ENCODE measurements around the gene INTS11. TPM values are rescaled to one million over a fixed set of nuclear protein-coding genes. Genes with fewer than 3 reads are reported as not detected.

Gene INTS11
- total RNA-seq, 1 experiment from 2014 or later = 189 TPM

DNA sequence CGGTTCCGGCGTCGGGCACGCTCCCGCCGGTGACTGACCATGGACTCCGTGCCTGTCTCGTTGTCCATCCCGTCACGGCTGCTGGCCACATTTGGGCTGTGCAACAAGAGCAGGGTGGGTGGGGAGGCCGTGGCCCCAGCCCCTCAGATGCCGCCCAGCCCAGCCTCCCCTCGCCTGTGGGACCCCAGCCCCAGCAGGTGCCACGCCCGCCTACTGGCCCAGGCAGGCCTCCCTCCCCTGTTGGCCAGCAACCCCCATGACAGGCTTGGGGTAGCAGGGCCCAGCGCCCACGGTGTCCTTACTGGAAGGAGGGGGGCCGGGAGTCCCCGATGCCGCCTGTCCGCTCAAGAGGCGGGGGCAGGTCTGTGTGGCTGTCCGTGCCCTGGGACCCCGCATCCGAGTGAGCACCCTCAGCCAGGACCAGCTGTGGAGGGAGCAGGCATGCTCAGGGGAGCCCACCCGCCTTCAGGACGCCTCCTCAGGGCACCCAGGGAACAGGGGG, 17.7 kb upstream of the INTS11 start:
- Histone ChIP-seq H3K27me3 (ENCODE audit: control insufficient read depth, insufficient read depth, low read length) (no peaks in the 10 kb centered on the region), H3K4me3 (ENCODE audit: insufficient read depth, low read depth, low read length) (no peak overlapping the region), H3K36me3 (replicated peaks; ENCODE audit: control insufficient read depth, insufficient read depth, low read length) (peaks cover 9% of the 10 kb centered on the region)
- DNase-seq = no peak

GRCh38 chr1:1341549-1342021, 17.1 kb upstream of the INTS11 start:
- Histone ChIP-seq H3K27me3 (ENCODE audit: control insufficient read depth, insufficient read depth, low read length) (no peaks in the 10 kb centered on the region), H3K36me3 (replicated peaks; ENCODE audit: control insufficient read depth, insufficient read depth, low read length) (peaks cover 9% of the 10 kb centered on the region), H3K4me3 (ENCODE audit: insufficient read depth, low read depth, low read length) (no peak overlapping the region)
- DNase-seq = no peak

DNA sequence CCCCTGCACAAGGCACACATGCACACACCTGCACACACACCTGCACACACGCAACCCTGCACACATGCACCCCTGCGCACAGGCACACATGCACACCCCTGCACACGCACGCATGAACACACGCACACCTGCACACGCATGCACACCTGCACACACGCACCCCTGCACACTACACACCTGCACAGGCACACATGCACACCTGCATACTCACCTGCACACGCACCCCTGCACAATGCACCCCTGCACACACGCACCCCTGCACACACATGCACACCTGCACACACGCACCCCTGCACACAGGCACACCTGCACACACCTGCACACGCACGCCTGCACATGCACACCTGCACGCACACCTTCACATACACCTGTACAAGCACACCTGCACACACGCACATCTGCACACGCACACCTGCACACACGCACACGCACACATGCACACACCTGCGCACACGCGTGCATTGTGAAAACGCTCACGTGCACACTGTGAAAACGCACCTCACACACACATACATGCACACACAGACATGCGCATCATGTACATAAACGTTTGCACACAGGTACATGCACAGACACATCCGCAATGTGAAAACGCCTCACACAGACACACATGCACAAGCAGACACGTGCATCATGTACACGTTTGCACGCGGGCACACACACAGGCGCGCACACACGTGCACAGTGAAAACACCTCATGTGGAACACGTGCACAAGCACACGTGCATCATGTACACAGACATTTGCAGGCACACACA, 16.5 kb upstream of the INTS11 start:
- Histone ChIP-seq H3K27me3 (ENCODE audit: control insufficient read depth, insufficient read depth, low read length) (no peaks in the 10 kb centered on the region), H3K36me3 (replicated peaks; ENCODE audit: control insufficient read depth, insufficient read depth, low read length) (peaks cover 9% of the 10 kb centered on the region), H3K4me3 (ENCODE audit: insufficient read depth, low read depth, low read length) (no peak overlapping the region)
- DNase-seq = no peak

- H3K36me3 ChIP-seq (replicated peaks; ENCODE audit: control insufficient read depth, insufficient read depth, low read length) = peaks cover 9% of the 10 kb centered on the region
- H3K27me3 ChIP-seq (ENCODE audit: control insufficient read depth, insufficient read depth, low read length) = no peaks in the 10 kb centered on the region
- no peak overlapping the region for H3K4me3 ChIP-seq (ENCODE audit: insufficient read depth, low read depth, low read length)
- DNase-seq = no peak
Observed at GRCh38 chr1:1340185-1340584, 15.7 kb upstream of the INTS11 start.

GRCh38 chr1:1338278-1338677, 13.8 kb upstream of the INTS11 start:
- no peak overlapping the region for H3K4me3 ChIP-seq (ENCODE audit: insufficient read depth, low read depth, low read length)
- H3K27me3 ChIP-seq (ENCODE audit: control insufficient read depth, insufficient read depth, low read length) = no peaks in the 10 kb centered on the region
- DNase-seq = no peak
- H3K36me3 ChIP-seq (replicated peaks; ENCODE audit: control insufficient read depth, insufficient read depth, low read length) = peaks cover 9% of the 10 kb centered on the region

DNA sequence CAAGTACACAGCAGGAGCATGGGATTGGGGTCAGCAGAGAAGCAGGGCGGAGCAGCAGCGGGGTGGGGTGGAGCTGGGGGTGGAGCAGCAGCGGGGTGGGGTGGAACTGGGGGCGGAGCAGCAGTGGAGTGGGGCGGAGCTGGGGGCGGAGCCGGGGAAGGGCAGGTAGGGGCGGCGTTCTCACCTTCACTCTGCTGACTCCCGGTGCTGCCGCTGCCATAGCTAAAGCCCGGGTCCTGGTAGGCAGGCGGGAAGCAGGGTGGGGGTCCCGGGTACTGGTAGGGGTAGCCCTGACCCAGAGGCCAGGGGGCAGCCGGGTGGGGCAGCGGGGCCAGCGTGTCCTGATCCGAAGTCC, 13.3 kb upstream of the INTS11 start:
- peak; percentile 100 for DNase-seq
- Histone ChIP-seq H3K27me3 (ENCODE audit: control insufficient read depth, insufficient read depth, low read length) (no peaks in the 10 kb centered on the region), H3K36me3 (replicated peaks; ENCODE audit: control insufficient read depth, insufficient read depth, low read length) (peaks cover 9% of the 10 kb centered on the region), H3K4me3 (ENCODE audit: insufficient read depth, low read depth, low read length) (no peak overlapping the region)

DNA sequence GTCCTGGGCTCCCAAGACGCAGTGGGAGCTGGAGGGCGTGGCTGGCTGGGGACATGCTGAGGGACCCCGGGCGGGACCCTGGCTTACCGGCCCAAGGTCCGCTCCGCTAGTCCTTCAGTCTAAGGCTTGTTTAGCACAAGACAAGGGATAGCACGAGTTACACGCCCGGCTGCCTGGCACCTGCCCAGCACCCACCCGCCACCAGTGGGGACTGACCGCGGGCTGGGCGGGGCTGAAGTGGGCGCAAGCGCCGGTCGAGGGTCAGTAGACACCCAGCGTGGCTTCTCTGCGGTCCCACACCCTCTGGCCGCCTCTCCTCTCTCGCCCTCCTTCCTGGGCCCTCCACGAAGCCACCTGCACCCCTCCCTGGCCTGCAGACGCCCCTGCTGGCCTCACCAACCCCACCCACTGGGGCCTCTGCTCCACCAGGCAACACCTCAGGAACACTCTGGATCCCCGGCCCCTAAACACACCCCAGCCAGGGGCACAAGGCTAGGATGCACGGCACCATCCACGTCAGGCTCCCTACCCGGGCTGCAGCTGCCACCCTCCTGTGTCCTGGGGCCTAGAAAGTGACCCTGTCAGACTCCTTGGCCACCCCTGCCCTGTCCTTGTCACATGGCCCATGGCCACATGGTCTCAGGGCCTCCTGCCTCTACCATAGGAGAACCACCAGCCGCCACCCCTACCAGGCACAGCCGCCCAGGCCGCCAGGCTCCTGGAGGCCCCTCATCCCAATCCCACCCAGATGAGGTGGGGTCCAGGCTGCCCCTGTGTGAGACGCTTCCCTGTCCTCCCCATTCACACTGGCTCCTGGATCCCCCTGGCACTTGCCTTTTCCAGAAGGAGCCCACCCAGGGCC, 12.7 kb upstream of the INTS11 start:
- peaks cover 9% of the 10 kb centered on the region for H3K36me3 ChIP-seq (replicated peaks; ENCODE audit: control insufficient read depth, insufficient read depth, low read length)
- no peak for DNase-seq
- H3K27me3 ChIP-seq (ENCODE audit: control insufficient read depth, insufficient read depth, low read length) = no peaks in the 10 kb centered on the region

GRCh38 chr1:1336446-1336845, 12.0 kb upstream of the INTS11 start:
- DNase-seq = no peak

More for the DNA sequence above, 12.7 kb upstream of the INTS11 start:
- H3K4me3 ChIP-seq (ENCODE audit: insufficient read depth, low read depth, low read length) = no peak overlapping the region

GRCh38 chr1:1335792-1336248, 11.4 kb upstream of the INTS11 start:
- Histone ChIP-seq H3K4me3 (ENCODE audit: insufficient read depth, low read depth, low read length) (no peak overlapping the region), H3K27me3 (ENCODE audit: control insufficient read depth, insufficient read depth, low read length) (no peaks in the 10 kb centered on the region)
- DNase-seq = peak; percentile 60

More at GRCh38 chr1:1336446-1336845, 12.0 kb upstream of the INTS11 start:
- H3K4me3 ChIP-seq (ENCODE audit: insufficient read depth, low read depth, low read length) = no peak overlapping the region
- H3K27me3 ChIP-seq (ENCODE audit: control insufficient read depth, insufficient read depth, low read length) = no peaks in the 10 kb centered on the region
- peaks cover 8% of the 10 kb centered on the region for H3K36me3 ChIP-seq (replicated peaks; ENCODE audit: control insufficient read depth, insufficient read depth, low read length)

DNA sequence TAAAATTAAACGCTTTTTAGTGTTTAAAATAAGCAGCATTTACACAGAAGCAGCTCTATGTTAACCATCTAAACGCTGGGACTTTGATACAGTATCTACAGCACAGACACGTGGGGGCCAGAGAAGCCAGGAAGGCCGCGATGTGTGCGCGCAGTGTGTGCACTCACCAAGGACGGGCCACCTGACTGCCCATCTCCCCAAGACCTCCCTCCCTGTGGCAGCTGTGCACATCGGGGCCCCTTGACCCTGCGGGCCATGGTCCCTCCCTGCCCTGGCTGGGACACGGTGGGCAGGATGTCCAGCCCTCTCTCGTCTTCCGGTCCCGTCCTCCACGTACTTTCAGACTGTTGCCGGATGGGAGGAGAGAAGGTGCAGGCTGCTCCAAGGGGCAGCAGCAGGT, 10.8 kb upstream of the INTS11 start:
- Histone ChIP-seq H3K27me3 (ENCODE audit: control insufficient read depth, insufficient read depth, low read length) (no peaks in the 10 kb centered on the region), H3K36me3 (replicated peaks; ENCODE audit: control insufficient read depth, insufficient read depth, low read length) (no peaks in the 10 kb centered on the region; the same call in 1 of the 2 replicates), H3K4me3 (ENCODE audit: insufficient read depth, low read depth, low read length) (no peak overlapping the region)
- no peak for DNase-seq

More at GRCh38 chr1:1335792-1336248, 11.4 kb upstream of the INTS11 start:
- peaks cover 3% of the 10 kb centered on the region for H3K36me3 ChIP-seq (replicated peaks; ENCODE audit: control insufficient read depth, insufficient read depth, low read length)

- no peak overlapping the region for H3K4me3 ChIP-seq (ENCODE audit: insufficient read depth, low read depth, low read length)
- peak; percentile 96 for DNase-seq
- no peaks in the 10 kb centered on the region; the same call in 1 of the 2 replicates for H3K36me3 ChIP-seq (replicated peaks; ENCODE audit: control insufficient read depth, insufficient read depth, low read length)
- H3K27me3 ChIP-seq (ENCODE audit: control insufficient read depth, insufficient read depth, low read length) = no peaks in the 10 kb centered on the region
Observed at GRCh38 chr1:1334835-1335234, 10.4 kb upstream of the INTS11 start.

GRCh38 chr1:1333551-1334241, 9.2 kb upstream of the INTS11 start:
- Histone ChIP-seq H3K36me3 (replicated peaks; ENCODE audit: control insufficient read depth, insufficient read depth, low read length) (no peaks in the 10 kb centered on the region; the same call in 1 of the 2 replicates), H3K4me3 (ENCODE audit: insufficient read depth, low read depth, low read length) (no peak overlapping the region), H3K27me3 (ENCODE audit: control insufficient read depth, insufficient read depth, low read length) (no peaks in the 10 kb centered on the region)
- peak; percentile 68 for DNase-seq

DNA sequence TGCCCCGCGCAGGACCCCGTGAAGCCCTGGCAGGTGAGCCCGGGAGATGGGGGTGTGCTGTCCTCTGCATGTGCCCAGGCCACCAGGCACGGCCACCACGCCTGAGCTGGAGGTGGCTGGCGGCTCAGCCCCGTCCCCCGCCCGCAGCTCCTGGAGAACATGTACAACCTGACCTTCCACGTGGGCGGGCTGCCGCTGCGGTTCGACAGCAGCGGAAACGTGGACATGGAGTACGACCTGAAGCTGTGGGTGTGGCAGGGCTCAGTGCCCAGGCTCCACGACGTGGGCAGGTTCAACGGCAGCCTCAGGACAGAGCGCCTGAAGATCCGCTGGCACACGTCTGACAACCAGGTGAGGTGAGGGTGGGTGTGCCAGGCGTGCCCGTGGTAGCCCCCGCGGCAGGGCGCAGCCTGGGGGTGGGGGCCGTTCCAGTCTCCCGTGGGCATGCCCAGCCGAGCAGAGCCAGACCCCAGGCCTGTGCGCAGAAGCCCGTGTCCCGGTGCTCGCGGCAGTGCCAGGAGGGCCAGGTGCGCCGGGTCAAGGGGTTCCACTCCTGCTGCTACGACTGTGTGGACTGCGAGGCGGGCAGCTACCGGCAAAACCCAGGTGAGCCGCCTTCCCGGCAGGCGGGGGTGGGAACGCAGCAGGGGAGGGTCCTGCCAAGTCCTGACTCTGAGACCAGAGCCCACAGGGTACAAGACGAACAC, 8.5 kb upstream of the INTS11 start:
- H3K36me3 ChIP-seq (replicated peaks; ENCODE audit: control insufficient read depth, insufficient read depth, low read length) = no peaks in the 10 kb centered on the region; the same call in 1 of the 2 replicates
- H3K4me3 ChIP-seq (ENCODE audit: insufficient read depth, low read depth, low read length) = no peak overlapping the region
- no peaks in the 10 kb centered on the region for H3K27me3 ChIP-seq (ENCODE audit: control insufficient read depth, insufficient read depth, low read length)
- peak; percentile 67 for DNase-seq
